CD4-positive, alpha-beta T cell treated with Interleukin-17A for 1 hour (primary cell): ENCODE results near the gene PBX3.

ENCODE experiments used
- DNase-seq: peaks from one replicate; pipeline ENCODE4 v3.0.0-alpha.2; 2020

PBX3 gene

GRCh38 chr9:125823874-125824406 lies 76.8 kb downstream of the PBX3 start:
- DNase-seq, result peak; percentile 78

GRCh38 chr9:125825762-125826161 lies 78.6 kb downstream of the PBX3 start:
- no peak for DNase-seq

GRCh38 chr9:125826850-125827249 lies 79.7 kb downstream of the PBX3 start:
- no peak for DNase-seq

- peak; percentile 78 for DNase-seq
Observed at GRCh38 chr9:125829743-125830142, 82.6 kb downstream of the PBX3 start.

DNA sequence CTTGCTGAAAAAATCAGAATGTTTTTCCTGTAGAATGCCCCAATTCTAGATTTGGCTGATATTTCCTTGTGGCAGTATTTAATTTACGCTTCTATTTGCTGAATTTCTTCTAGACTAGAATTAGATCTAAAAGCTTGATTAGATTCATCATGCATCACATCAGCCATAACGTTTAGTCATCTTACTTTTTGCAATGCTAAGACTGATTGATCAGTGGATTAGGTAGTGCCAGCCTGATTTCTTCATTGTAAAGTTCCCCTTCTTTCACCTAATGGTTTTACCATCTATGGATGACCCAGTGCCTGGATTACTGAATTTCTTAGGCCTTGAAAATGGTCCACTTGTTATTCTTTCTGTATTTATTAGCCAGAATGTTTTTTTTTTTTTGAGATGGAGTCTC lies 83.9 kb downstream of the PBX3 start:
- no peak for DNase-seq

GRCh38 chr9:125831616-125832015 lies 84.4 kb downstream of the PBX3 start:
- DNase-seq, result no peak

GRCh38 chr9:125835655-125836054 lies 88.5 kb downstream of the PBX3 start:
- no peak for DNase-seq

- DNase-seq, result no peak
Observed at GRCh38 chr9:125839317-125839716, 92.1 kb downstream of the PBX3 start.

DNA sequence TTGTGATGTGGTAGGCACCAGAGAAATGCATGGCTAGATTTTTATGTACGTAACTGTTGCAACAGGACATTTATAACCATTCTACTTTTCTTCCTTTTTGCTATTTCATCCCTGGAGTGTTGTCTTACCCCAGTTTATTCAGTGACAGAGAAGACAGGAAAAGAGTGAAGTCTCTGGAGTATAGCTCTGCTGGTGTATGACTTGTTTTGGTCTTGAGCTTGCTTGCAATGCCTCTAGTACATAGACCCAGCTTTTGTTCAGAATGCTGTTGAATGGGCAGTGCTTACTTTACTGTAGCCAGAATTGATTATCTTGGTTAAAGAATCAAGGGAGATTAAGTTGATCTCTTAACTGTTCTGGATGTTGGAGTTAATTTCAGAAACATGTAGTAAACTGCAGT lies 94.3 kb downstream of the PBX3 start:
- no peak for DNase-seq

DNA sequence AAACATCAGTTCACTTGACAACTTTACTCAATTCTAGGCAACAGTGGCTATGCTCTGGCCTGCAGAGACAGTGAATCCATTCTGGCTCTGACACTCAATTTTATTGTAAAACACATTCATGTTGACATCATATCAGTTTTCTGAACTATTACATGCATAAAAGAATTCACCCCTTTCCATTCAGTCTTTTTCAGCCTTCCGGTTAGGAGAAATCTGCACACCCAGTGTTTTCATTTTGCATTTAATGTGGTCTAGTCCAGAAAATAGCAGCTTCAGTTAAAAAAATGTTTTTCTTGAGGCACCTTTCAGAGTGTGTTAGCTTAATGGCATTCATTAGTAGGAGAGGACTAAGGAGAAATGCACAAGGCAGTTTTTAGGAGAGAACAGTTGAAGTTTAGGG lies 95.1 kb downstream of the PBX3 start:
- no peak for DNase-seq

GRCh38 chr9:125843646-125844045 lies 96.5 kb downstream of the PBX3 start:
- DNase-seq, result no peak

DNA sequence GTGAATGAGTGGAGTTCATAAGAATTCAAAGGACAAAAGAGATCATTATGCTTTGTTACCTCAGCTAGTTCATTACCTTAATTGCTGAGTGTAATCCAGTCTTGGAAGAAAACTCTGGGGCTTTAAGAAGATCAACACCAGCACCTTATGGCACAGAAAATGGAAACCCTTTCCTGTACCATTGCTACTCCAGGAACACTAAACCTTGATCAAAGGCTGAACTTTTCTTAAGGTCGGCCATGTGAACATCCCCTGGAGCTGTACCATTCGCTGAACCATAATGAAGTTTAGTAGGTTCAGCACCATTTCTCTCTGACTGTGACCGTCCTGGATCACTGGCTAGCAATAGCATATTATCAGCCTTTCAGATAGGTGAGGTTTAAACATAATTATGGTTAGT lies 97.4 kb downstream of the PBX3 start:
- no peak for DNase-seq

- no peak for DNase-seq
Observed at GRCh38 chr9:125845271-125845808, 98.2 kb downstream of the PBX3 start.

- DNase-seq, result no peak
Observed at GRCh38 chr9:125847735-125848134, 100.6 kb downstream of the PBX3 start.

DNA sequence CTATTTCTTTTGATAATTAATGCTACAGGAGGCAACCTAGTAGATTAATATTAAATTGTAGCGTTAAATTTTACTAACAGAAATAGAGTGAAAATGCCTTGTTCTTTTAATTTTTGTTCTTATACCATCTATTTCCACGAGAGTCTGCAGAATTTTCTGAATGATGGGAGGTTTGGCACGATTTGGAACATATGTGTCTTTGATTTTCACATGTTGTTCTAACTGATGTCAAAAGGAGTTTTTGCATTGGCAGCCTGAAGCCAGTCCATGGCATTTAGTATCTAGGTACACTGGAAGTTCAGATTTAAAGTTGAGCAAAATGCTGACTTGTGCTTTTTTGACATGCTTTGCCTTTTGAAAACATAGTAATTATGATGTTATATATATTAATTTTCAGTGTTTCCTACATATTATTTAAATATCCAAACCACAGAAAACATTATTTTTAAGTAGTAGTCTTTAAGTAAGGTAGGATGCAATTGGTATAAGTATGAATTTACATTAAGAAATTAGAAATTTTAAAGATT lies 103.0 kb downstream of the PBX3 start:
- DNase-seq, result no peak

DNA sequence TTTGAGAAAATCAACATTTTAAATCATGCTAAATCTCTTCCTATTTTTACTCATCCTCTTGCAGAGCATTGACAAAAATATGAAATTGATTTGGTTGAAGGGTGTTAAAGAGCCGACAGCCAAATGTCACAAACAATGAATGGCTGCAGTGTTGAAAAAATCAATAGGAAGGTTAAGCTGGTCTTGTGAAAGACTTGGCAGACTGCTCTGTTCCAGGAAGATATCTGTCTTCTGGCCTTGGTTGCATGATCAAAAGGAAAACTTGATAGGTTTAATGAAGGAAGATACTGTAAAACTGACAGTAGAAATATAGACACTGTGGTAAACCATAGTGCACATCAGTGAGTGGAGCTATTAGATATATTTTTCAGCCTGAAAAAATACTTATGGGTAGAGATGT lies 103.6 kb downstream of the PBX3 start:
- DNase-seq, result no peak

DNA sequence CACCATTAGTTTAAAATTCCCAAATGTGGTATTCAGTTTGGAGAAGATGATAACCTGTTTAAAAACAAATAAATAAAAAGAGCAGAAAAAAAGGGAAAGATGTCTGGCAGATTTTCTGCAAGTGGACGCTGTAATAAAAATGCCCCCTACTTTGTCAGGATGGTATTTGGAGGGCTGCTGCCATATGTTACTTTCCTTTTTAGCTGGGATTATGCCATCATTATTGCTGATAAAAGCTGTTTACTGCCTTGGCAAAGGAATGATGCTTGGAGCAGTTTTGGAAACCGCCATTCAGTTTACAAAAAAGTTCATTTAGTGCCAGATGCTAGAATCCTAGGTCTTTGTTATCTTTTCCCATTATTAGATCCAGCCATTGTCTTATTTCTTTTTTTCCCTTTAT lies 104.8 kb downstream of the PBX3 start:
- DNase-seq, result no peak

DNA sequence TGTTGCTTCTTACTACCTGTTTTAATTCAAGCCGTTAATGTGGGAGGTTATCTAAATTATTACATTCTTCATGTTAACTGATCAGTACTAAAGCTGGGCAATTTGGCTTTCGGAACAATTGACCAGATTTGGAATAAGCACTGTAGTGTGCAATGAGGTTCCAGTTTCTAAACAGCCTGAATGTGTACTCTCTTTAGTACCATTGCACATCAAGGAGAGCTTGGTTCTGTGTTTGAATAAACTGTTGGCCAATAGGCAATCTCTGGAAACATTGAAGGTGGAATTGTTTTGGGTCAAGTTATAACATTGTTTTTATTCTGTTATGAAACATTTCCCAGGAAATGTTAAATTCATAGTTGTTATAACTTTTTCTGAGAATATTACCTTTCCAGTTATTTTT lies 105.2 kb downstream of the PBX3 start:
- DNase-seq, result no peak

GRCh38 chr9:125854553-125855275 lies 107.5 kb downstream of the PBX3 start:
- no peak for DNase-seq

- DNase-seq, result no peak
Observed at GRCh38 chr9:125856331-125856730, 109.2 kb downstream of the PBX3 start.

DNA sequence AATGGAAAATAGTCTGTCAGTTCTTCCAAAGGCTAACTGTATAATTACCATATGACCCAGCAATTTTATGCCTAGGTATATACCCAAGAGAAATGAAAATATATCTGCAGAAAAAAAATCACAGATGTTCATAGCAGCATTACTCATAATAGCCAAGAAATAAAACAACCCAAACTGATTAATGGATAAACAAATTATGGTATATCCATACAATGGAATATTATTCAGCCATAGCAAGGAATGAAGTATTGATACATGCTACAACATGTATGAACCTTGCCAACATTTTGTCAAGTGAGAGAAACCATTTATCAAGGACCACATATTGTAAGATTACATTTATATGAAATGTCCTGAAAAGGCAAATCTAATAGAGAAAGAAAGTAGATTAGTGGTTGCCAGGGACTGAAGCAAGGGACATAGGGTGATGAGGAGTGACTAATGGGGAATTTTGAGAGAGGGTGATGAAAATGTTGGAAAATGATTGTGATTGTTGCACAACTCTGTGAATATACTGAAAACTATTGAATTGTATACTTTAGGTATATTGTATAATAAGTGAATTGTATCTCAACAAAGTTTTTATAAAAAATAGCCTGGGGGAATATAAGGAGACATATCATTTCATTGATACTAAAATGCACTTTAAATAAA lies 114.4 kb downstream of the PBX3 start:
- no peak for DNase-seq

DNA sequence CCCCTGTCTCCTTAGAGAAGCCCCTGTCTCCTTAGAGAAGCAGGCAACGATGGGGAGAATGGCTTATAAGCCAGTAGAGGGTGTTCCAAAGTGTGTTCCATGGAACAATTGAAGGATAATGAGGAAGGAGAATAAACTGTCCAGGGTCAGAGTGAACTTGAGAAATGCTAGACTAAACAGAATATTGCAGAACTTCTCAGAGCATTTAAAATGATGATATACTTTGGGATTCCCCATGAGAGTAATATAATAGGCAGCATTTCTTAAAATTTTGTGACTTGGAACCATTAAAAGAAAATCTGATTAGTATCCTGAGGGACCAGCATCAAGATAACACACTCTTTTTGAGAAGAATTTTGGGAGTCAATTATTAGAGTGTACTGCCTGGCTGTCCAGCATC lies 116.8 kb downstream of the PBX3 start:
- no peak for DNase-seq

- DNase-seq, result no peak
Observed at GRCh38 chr9:125867751-125868415, 120.7 kb downstream of the PBX3 start.
